ENCODE measurements around the gene PLCB1.
A peak's percentile ranks its signal among the peaks of the same experiment; 100 is the strongest.

The PLCB1 gene

DNA sequence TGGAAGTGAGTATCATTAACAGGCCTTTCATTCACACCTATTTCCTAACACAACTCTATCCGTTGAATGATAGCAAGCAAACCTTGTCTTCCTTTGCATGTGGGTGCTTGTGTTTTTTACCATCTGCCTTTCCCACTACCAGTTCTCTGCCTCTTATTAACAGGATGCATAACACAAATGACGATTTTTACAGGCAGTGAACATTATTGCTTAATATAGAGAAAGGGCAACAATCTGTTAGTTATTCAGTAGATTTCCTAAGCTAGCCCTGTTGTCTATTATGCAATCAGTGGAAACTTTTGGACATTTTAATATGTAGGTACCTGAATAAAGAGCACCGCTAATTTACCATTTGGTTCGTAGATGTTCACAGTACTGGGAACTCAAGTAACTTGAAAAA is 588.0 kb downstream of the PLCB1 start:
- no peak for DNase-seq (ENCODE audit: low read depth, low spot score)

- DNase-seq (ENCODE audit: low read depth, low spot score) = peak; percentile 15
These were observed 589.0 kb downstream of the PLCB1 start for GRCh38 chr20:8721098-8721497.

- peak; percentile 18 for DNase-seq (ENCODE audit: low read depth, low spot score)
These were observed 590.3 kb downstream of the PLCB1 start for GRCh38 chr20:8722277-8722928.

GRCh38 chr20:8723296-8723695 is 591.2 kb downstream of the PLCB1 start:
- no peak for DNase-seq (ENCODE audit: low read depth, low spot score)

GRCh38 chr20:8724884-8725283 is 592.8 kb downstream of the PLCB1 start:
- DNase-seq (ENCODE audit: low read depth, low spot score) = no peak

DNA sequence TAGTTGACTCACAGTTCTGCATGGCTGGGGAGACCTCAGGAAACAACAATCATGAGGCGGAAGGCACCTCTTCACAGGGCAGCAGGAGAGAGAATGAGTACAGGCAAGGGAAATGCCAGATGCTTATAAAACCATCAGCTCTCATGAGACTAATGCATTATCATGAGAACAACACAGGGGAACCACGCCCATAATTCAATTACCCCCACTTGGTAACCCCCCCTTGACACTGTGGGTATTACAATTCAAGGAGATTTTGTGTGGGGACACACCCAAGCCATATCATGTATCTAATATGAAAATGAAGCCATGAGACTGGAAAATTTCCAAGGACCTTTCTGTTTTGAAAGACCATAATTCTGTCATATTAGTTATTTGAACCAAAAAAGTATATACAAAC is 594.4 kb downstream of the PLCB1 start:
- DNase-seq (ENCODE audit: low read depth, low spot score) = no peak

DNA sequence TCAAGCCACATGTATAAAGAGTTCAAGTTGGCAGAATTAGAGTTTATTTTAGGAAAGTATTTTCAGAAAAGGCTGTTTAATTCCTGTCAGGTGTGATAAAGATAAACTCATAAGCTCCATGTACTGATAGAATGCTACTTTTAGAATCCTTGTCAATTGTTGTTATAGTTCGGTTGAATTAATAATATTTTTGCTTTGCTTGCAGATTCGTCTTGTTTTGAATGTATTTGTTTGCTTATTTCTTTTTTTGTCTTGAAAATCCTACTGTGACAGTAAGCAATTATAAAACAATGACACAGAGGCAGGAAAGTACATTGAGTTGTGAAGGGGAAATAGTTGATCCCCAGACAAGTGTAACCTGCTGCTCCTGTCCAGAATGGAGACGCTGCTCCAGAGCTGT is 602.9 kb downstream of the PLCB1 start:
- DNase-seq (ENCODE audit: low read depth, low spot score) = no peak

- DNase-seq (ENCODE audit: low read depth, low spot score) = no peak
These were observed 603.6 kb downstream of the PLCB1 start for GRCh38 chr20:8735674-8736073.

DNA sequence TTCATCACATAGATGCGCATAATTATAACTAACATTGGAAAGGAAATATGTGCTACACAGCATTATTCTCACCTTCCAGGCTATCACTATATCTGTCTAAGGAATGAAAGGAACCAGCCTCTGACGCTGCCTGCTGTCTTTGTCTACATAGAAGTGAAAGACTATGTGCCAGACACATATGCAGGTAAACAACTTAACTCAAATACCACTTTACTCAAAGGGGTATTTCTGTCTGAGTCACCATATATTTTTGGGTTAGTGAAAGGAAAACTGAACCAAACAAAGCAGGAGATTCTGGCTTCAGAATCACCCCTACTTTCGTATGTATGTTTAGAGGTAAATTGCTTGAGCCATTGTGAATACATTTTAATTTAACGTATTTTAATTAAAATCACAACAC is 608.2 kb downstream of the PLCB1 start:
- no peak for DNase-seq (ENCODE audit: low read depth, low spot score)

DNA sequence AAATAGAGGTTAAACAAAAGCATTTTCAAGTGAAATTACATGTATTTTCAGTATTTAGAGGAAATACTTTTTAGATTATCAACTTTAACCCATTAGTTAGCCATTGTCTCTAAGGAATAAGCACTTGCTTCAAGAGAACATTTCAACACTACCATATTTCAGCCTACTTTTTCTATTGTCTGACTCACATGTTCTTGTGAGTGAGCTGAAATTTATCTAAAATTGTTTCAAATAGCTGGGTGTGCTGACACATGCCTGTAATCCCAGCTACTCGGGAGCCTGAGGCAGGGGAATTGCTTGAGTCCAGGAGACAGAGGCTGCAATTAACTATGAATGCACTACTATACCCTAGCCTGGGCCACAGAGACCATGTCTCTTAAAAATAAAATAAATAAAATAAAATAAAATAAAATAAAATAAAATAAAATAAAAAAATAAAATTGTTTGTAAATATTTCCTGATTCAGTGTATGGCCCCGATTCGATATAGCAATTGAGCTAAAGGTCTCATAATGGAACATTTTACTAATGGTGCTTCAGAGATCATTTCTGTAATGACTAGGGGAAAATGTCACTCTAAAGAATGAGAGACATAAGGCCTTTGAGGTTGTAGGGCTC is 612.3 kb downstream of the PLCB1 start:
- DNase-seq (ENCODE audit: low read depth, low spot score) = no peak

DNA sequence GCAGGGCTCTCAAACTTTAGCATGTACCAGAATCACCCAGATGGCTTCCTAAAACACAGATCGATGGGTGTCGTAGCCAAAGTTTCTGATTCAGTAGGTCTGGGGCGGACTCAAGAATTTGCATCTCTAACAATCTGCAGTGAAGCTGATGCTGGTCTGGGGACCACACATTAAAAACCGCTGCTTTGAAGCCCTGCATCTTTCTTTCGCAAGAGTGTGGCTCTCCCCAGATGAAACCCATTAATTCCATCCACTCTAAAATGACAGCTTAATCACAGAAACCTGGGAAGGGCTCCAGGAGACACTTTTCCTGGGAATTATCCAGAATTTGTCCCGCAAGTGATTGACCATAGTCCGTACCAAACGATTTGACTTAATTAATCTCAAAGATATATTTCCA is 617.0 kb downstream of the PLCB1 start:
- DNase-seq (ENCODE audit: low read depth, low spot score) = no peak

DNA sequence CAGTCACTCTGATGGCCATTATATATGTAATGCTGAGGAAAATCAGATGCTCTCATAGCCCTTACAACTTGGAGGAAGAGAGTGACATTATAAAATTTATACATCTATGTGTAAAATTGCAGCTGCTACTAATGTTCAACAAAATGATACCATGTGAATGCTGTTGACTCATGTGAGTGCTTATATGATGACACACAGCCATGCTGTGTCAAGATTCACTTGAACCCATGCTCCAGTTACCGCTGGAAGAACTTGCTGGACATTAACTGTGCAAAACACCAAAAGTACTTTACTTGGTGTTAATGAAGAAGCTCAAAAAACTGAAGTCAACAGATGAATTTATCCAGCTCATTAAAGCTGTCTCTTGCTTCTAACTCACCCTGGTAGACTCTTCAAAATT is 617.9 kb downstream of the PLCB1 start:
- DNase-seq (ENCODE audit: low read depth, low spot score) = no peak

GRCh38 chr20:8755340-8756118 is 623.5 kb downstream of the PLCB1 start:
- no peak for DNase-seq (ENCODE audit: low read depth, low spot score)

DNA sequence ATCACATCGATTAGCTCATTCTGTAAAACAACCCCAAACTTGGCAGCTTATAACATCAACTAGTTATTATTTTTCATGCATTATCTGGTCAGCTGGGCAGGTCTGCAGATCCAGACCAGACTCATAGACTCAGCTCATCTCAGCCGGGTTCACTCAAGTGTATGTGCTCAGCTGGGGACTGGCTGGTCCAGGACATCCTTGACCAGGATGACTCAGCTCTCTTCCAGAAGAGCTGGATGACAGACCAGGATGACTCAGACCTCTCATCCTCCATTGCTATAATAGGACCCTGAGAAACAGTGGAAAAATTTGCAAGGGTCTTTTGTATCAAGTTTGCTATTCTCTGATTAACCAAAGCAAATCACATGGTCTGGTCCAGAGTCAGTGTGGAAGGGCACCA is 624.3 kb downstream of the PLCB1 start:
- DNase-seq (ENCODE audit: low read depth, low spot score) = peak; percentile 44

DNA sequence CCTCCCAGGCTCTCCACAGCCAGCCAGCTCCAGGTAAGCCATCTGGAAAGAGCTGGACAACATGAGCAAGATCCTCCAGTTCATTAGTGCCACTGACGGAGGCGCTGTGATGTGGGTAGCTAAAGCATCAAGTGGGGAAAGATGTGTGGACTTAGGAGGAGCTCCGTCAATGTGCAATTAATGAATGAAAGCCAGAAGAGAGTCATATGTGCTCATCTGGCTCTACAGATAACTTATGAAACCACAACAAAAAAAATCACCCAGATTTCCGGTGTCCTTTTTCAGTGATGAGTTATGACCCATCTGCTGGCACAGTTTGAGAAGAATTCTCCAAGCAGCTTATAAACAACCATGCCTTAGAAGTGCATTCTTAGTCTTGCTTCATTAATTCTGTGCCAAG is 625.1 kb downstream of the PLCB1 start:
- DNase-seq (ENCODE audit: low read depth, low spot score) = no peak

- DNase-seq (ENCODE audit: low read depth, low spot score) = no peak
These were observed 632.4 kb downstream of the PLCB1 start for GRCh38 chr20:8764344-8764962.

- DNase-seq (ENCODE audit: low read depth, low spot score) = no peak
These were observed 634.9 kb downstream of the PLCB1 start for GRCh38 chr20:8766868-8767390.

GRCh38 chr20:8774412-8774811 is 642.3 kb downstream of the PLCB1 start:
- DNase-seq (ENCODE audit: low read depth, low spot score) = no peak

DNA sequence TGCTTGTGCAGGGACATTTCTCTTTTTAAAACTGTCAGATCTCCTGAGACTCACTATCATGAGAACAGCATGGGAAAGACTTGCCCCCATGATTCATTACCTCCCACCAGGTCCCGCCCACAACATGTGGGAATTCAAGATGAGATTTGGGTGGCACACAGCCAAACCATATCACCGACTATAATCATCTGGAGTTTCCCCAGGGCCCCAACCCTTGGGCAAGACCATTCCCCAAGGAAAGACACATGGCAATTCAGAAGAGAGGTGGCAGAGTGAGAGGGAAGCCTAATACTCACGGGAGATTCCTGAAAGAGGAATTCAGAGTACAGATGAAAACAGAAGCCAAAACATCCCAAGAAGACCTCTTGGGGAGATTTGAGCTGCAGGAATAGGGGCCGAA is 645.8 kb downstream of the PLCB1 start:
- no peak for DNase-seq (ENCODE audit: low read depth, low spot score)

DNA sequence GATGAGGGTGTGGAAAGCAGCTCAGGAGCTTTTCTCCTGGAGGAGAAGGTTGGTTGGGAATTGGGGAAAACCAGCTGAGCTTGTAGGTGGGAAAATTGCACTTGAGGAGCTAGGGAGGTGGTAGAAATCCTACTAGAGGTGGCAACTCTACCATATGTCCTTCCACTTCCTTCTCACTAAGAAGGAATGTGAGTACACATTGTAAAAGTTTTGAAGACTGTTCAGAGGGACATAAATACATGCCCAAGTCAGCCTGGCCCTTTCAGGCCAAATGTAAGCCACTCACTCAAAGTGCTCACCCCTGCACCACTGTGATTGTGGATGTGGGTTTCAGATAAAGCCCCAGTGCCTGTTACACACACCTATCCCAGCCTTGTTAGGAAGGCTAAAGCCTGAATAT is 646.3 kb downstream of the PLCB1 start:
- DNase-seq (ENCODE audit: low read depth, low spot score) = no peak

GRCh38 chr20:8780915-8781314 is 648.8 kb downstream of the PLCB1 start:
- DNase-seq (ENCODE audit: low read depth, low spot score) = no peak

GRCh38 chr20:8782804-8783203 is 650.7 kb downstream of the PLCB1 start:
- DNase-seq (ENCODE audit: low read depth, low spot score) = no peak

All from brain pericyte (primary cell).